Astrocyte of the cerebellum (primary cell): ENCODE measurements around the gene DCANP1.

Source experiments
- DNase-seq: peaks from one replicate; pipeline ENCODE4 v3.0.0-alpha.2; 2011; ENCODE audit warnings: low read depth
- H3K4me3 ChIP-seq: 2 replicates; pipeline ENCODE4 v1.5.1; 2011; ENCODE audit warnings: mild to moderate bottlenecking, low read depth, low read length, moderate library complexity
- in situ Hi-C: cut with HindIII; loops from 2 replicates; pipeline ENCODE4 v1.10.0; 2017; ENCODE audit warnings: low sequenced_read_pairs
- TF ChIP-seq, protein P1 (sequence below): IDR thresholded peaks from 2 replicates; pipeline ENCODE4 v1.5.1; 2012; ENCODE audit warnings: low read length, low read depth, moderate library complexity, mild to moderate bottlenecking; ENCODE audit errors: missing control alignments

The DCANP1 gene

DNA sequence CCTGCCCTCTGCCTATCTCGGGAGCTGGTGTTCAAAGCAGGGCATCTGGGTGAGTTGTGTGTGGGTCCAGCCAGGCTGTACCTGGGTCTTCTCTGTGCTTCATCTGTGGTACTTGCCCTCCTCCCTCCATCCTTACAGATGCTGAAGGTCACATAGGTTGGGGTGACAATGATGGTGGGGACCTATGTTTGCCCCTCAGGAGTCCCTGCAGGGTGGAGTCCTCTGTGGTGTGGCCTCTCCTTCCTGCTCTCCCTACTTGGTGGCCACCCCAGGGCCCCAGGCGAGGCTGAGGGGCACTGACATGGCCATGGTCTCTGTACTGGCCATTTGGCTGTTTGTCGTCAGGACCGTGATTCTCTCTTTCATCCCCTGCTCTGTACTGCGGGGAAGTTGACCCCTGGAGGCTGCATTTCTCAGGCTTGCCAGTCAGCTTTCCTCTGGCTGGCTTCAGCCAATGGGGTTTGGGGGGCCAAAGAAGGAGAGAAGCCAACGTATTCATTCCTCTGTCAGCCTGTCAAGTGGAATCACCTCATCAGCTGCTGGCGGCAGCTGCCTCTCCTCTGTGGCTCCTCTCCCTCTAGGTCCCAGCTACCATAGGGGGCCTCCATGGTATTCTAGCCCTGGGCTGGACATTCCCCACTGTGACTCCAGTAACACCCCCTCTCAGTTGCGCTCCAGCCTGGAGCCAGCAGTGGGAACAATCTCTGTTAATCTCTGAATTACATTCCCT, 4.6 kb downstream of the DCANP1 start:
- H3K4me3 ChIP-seq = no peak overlapping the region
- in situ Hi-C loops = no loop called here
- TF ChIP-seq, protein P1, sequence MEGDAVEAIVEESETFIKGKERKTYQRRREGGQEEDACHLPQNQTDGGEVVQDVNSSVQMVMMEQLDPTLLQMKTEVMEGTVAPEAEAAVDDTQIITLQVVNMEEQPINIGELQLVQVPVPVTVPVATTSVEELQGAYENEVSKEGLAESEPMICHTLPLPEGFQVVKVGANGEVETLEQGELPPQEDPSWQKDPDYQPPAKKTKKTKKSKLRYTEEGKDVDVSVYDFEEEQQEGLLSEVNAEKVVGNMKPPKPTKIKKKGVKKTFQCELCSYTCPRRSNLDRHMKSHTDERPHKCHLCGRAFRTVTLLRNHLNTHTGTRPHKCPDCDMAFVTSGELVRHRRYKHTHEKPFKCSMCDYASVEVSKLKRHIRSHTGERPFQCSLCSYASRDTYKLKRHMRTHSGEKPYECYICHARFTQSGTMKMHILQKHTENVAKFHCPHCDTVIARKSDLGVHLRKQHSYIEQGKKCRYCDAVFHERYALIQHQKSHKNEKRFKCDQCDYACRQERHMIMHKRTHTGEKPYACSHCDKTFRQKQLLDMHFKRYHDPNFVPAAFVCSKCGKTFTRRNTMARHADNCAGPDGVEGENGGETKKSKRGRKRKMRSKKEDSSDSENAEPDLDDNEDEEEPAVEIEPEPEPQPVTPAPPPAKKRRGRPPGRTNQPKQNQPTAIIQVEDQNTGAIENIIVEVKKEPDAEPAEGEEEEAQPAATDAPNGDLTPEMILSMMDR = no peak
- no peak for DNase-seq

DNA sequence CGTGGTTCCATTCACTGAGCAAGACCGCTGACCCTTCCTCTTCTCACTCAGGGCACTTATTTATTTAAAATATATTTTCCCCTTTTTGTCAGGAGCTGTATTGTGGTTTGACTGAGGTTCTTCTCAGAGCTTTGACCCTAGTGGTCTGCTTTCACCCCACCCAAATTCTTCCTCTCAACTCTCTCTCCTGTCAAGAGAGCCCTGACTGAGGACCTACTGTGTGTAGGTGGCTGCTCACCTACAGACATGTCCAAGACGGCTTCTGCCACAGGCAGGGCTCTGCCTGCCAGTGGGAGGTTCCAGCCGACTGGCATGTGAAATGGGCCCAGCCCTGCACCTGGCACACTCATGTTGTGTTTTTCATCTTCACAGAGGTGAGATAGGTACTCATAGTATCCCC, 5.2 kb downstream of the DCANP1 start:
- TF ChIP-seq, protein P1 = no peak
- in situ Hi-C loops = no loop called here

DNA sequence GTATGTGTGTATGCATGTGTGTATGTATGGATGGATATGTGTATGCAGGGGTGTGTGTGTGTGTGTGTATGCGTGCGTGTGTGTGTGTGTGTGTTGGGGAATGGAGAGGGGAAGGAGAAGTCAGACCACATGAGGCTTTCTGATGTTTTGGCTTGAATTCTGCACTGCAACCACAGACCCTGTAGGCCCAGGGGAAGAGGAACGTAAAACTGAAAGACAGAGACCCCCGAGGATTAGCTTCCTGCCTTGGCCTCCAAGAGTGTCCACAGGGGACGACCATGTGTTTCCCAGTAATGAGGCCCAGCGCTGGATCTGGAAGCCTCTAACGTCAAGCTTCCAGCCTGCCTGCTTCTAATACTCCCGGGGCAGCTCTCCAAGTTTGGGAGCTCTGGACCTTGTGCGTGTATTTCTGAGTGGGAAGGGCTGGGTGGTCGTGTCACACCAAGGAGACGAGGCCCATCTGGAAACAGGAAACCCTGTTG, 5.8 kb downstream of the DCANP1 start:
- no peak overlapping the region for H3K4me3 ChIP-seq
- no peak for DNase-seq
- in situ Hi-C loops = no loop called here
- TF ChIP-seq, protein P1 = no peak

More for the DNA sequence above, 5.2 kb downstream of the DCANP1 start:
- no peak overlapping the region for H3K4me3 ChIP-seq
- DNase-seq = no peak

DNA sequence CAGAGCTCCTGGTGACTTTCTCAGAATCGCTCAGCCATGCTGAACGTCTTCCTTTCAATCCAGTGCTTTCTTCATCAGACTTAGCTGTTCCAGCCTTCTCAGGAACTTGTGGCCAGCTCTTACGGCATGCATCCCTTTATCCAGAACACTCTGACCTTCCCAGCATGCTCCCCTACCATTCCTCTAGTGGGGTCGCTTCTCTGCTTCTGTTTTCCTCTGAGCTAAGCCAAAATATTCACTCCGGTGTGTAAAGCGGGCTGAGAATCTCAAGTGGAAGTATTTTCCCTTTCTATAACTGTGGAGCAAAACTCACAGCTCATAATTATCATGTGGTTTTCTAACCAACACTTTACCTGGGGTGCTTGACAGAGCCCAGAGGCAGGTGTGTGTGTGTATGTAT, 6.2 kb downstream of the DCANP1 start:
- H3K4me3 ChIP-seq = no peak overlapping the region
- in situ Hi-C loops = no loop called here
- DNase-seq = no peak
- TF ChIP-seq, protein P1 = no peak

DNA sequence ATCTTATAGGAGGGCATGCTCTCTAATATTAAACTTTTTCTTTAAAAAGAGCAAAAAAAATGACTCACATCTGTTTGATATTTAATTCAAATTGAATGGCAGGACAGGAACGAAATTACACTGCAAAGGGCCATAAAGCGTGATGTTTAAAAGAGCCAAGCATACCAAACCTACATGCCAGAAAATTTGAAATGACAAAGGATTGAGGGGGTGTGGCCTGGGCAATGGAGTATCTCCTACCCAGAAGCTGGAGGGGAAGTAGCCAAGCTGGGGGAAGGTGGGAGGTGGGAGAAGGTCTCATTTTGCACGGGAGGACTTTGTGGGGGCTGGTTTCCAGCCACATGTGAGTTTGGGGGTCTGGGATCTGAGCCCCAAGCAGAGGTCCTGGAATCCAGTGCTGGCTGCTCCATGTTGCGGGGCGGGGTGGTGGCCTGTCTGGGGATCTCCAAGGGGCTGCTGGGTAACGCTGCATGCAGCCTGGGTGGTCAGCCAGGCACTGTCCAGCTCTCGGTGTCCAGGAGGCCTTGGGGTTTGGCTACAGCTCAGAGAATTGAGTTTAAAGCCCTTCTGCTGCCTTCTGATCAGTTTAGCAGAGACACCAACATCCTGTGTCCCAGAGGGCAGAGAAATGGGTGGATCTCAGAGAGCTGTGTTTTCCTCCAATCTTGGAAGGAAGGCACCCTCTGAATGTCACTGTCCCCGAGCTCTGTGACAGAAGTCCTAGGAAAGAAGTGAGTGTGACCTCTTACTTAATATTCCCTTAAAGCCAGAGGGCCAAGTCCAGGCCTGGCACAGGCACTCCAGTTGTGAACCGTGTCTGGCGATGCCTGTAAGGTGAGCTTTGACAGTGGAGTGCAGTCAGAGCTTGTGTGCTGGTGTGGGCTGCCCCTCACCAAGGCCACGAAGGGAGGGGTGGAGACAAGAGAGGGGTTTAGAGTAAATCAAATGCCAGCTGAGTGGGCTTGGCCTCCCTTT, 7.6 kb downstream of the DCANP1 start:
- TF ChIP-seq, protein P1 = no peak
- no peak for DNase-seq
- in situ Hi-C loops = no loop called here
- H3K4me3 ChIP-seq = no peak overlapping the region

DNA sequence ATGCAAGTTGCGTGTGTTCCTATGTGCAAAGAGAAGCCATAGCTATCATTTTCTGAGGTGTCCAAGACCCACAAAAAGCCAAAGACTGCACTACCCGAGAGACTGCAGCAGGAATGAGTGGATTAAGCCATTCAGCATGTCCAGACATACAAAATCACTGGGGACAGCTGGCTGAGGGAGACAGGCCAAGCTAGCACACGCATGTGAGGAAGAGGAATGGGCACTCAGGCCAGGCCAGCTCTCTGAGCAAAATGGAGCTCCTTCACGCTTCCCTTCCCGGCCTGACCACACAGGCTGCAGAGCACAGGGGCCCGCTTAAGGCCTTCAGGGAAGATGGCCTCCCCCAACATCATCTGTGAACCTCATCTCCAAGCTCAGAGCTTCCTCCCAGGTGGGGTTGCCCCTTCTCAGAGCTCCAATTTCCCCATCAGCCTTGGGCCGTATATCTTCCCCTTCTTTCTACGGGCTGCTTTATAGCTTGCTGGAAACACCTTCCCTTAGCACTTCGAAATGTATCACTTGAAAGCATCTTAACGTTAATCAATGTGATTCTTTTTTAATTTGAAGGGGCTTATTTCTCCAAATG, 8.4 kb downstream of the DCANP1 start:
- no peak for DNase-seq
- H3K4me3 ChIP-seq = no peak overlapping the region
- in situ Hi-C loops = no loop called here
- TF ChIP-seq, protein P1 = no peak
